HEK293T (cell line): Measurements from ENCODE around the gene AKR1C4.

ENCODE experiments used
- L3MBTL2 ChIP-seq: fragments of 450-650 bp; conservative IDR thresholded peaks from 2 replicates; pipeline ENCODE4 v1.6.1; 2016; ENCODE audit warnings: mild to moderate bottlenecking
- NFRKB ChIP-seq: fragments of 450-650 bp; IDR thresholded peaks from 2 replicates; pipeline ENCODE4 v1.6.1; 2016; ENCODE audit warnings: mild to moderate bottlenecking, moderate library complexity
- SUZ12 ChIP-seq: fragments of 450-650 bp; IDR thresholded peaks from 2 replicates; pipeline ENCODE4 v1.6.1; 2016; ENCODE audit warnings: mild to moderate bottlenecking
- TARDBP ChIP-seq: fragments of 450-650 bp; IDR thresholded peaks from 2 replicates; pipeline ENCODE4 v1.6.1; 2016

DNA sequence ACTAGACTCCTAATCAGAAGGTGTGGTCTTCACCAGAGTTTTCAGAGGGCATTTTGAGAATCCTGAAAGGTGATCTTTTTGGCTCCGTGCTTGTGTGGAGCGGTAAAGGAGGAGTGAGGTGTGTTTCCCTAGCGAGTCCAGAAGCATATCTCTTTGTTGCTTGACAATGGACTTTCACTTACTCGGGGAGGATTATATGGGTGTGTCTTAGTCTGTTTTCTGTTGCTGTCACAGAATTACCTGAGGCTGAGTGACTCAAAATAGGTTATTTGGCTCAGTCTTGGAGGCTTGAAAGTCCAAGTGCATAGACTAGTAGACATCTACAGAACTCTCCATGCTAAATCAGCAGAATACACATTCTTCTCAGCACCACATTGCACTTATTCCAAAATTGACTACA lies 57.9 kb downstream of the AKR1C4 start:
- no peak for TF ChIP-seq L3MBTL2
- TF ChIP-seq NFRKB = no peak
- TF ChIP-seq SUZ12 = no peak
- TF ChIP-seq TARDBP = no peak
